HG02973 (cell line): ENCODE measurements around the gene PRDM10.

ENCODE experiments used
- ATAC-seq: cut with Tn5 transposase; IDR thresholded peaks from one replicate; pipeline ENCODE4 v1.9.1; 2021; ENCODE audit warnings: moderate library complexity; ENCODE audit not compliant: unreplicated experiment

Gene PRDM10

GRCh38 chr11:129854232-129854805 lies 148.3 kb downstream of the PRDM10 start:
- ATAC-seq = no peak

- ATAC-seq = no peak
Observed at GRCh38 chr11:129853518-129854231, 149.0 kb downstream of the PRDM10 start.

- no peak for ATAC-seq
Observed at GRCh38 chr11:129852125-129852740, 150.4 kb downstream of the PRDM10 start.
